ENCODE results near the gene ZNF611. TPM values are rescaled to one million over a fixed set of nuclear protein-coding genes. Genes with fewer than 3 reads are reported as not detected.
"Not testable (repeated sequence)": the region's sequence is repeated elsewhere in the genome, so short reads cannot be mapped to it uniquely, and the experiment has no call there.

Gene ZNF611
- total RNA-seq, 1 experiment from 2014 or later, result 8.6 TPM

GRCh38 chr19:52722062-52723003 lies 12.5 kb downstream of the ZNF611 start:
- DNase-seq (ENCODE audit: low read depth), result peak; percentile 52
- in situ Hi-C loops (cut with HindIII; ENCODE audit: low pct_unique_long_range_greater_than_20kb, low sequenced_read_pairs), result no loop called here

DNA sequence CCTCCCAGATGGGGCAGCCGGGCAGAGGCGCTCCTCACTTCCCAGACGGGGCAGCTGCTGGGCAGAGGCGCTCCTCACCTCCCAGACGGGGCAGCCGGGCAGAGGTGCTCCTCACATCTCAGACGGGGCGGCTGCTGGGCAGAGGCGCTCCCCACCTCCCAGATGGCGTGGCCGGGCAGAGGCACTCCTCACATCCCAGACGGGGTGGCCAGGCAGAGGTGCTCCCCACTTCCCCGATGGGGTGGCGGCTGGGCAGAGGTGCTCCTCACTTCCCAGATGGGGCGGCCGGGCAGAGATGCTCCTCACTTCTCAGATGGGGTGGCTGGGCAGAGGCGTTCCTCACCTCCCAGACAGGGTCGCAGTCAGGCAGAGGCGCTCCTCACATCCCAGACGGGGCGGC lies 14.3 kb downstream of the ZNF611 start:
- in situ Hi-C loops (cut with HindIII; ENCODE audit: low pct_unique_long_range_greater_than_20kb, low sequenced_read_pairs); DNase-seq (ENCODE audit: low read depth): not testable (repeated sequence)

GRCh38 chr19:52716522-52716921 lies 18.3 kb downstream of the ZNF611 start:
- DNase-seq (ENCODE audit: low read depth), result no peak
- in situ Hi-C loops (cut with HindIII; ENCODE audit: low pct_unique_long_range_greater_than_20kb, low sequenced_read_pairs), result no loop called here

DNA sequence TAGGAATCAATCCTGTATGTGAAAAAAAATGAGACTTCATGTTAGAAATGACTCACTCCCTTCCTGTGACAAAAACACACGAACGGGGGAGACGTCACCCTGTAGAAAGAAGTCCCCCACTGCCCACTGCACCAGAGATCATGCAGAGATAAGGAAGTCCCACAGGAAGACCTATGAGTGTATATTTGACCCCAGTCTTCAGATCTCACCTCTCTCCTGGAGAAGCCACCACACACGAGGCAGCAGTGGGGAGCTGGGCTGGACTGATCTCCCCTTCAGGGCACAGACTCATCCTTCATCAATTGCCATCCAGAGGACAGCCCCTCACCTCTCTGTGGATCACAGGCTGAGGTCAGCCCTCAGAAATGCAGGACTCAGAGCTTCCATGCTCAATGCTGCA lies 18.9 kb downstream of the ZNF611 start:
- DNase-seq (ENCODE audit: low read depth); in situ Hi-C loops (cut with HindIII; ENCODE audit: low pct_unique_long_range_greater_than_20kb, low sequenced_read_pairs): not testable (repeated sequence)

DNA sequence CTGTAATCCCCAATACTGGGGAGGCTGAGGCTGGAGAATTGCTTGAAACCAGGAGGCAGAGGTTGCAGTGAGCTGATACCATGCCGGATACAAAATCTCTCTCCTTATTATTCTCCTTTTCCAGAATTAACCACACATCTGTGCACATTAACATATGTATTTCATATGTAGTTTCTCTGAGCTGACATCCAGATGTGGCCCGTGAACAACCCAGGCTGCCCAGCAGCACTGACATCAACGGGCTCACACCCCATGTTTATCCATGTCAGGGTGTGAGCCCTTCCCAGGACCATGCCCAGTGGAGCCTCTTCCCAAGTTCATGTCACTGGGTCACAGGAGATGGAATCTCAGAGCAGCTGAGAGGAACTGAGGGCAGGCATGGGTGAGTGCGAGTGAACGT lies 19.5 kb downstream of the ZNF611 start:
- DNase-seq (ENCODE audit: low read depth); in situ Hi-C loops (cut with HindIII; ENCODE audit: low pct_unique_long_range_greater_than_20kb, low sequenced_read_pairs): not testable (repeated sequence)

- in situ Hi-C loops (cut with HindIII; ENCODE audit: low pct_unique_long_range_greater_than_20kb, low sequenced_read_pairs); DNase-seq (ENCODE audit: low read depth): not testable (repeated sequence)
These were observed 21.8 kb downstream of the ZNF611 start for GRCh38 chr19:52713051-52713450.

GRCh38 chr19:52711661-52712060 lies 23.2 kb downstream of the ZNF611 start:
- in situ Hi-C loops (cut with HindIII; ENCODE audit: low pct_unique_long_range_greater_than_20kb, low sequenced_read_pairs); DNase-seq (ENCODE audit: low read depth): not testable (repeated sequence)

- DNase-seq (ENCODE audit: low read depth), result no peak
- in situ Hi-C loops (cut with HindIII; ENCODE audit: low pct_unique_long_range_greater_than_20kb, low sequenced_read_pairs), result no loop called here
These were observed 24.3 kb downstream of the ZNF611 start for GRCh38 chr19:52710538-52710937.

DNA sequence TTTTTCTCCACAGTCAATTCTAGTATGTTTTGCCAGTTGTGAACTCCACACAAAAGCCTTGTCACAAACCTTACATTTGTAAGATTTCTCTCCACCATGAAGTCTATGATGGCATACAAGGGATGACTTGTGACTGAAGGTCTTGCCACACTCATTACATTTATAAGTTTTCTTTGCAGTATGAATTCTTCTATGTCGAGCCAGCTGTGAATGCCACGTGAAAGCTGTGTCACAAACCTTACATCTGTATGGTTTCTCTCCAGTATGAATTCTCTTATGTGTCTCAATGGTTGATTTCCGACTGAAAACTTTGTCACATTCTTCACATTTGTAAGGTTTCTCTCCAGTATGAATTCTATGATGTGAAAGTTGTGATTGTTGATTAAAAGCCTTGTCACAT lies 29.2 kb downstream of the ZNF611 start:
- in situ Hi-C loops (cut with HindIII; ENCODE audit: low pct_unique_long_range_greater_than_20kb, low sequenced_read_pairs), result not testable (repeated sequence)

GRCh38 chr19:52703917-52704316 lies 30.9 kb downstream of the ZNF611 start:
- in situ Hi-C loops (cut with HindIII; ENCODE audit: low pct_unique_long_range_greater_than_20kb, low sequenced_read_pairs), result no loop called here
- no peak for DNase-seq (ENCODE audit: low read depth)

More for the DNA sequence above, 29.2 kb downstream of the ZNF611 start:
- not testable (repeated sequence) for DNase-seq (ENCODE audit: low read depth)

- no peak for DNase-seq (ENCODE audit: low read depth)
- in situ Hi-C loops (cut with HindIII; ENCODE audit: low pct_unique_long_range_greater_than_20kb, low sequenced_read_pairs), result no loop called here
These were observed 34.2 kb downstream of the ZNF611 start for GRCh38 chr19:52700673-52701072.

- DNase-seq (ENCODE audit: low read depth); in situ Hi-C loops (cut with HindIII; ENCODE audit: low pct_unique_long_range_greater_than_20kb, low sequenced_read_pairs): not testable (repeated sequence)
These were observed 35.3 kb downstream of the ZNF611 start for GRCh38 chr19:52699555-52699954.

- in situ Hi-C loops (cut with HindIII; ENCODE audit: low pct_unique_long_range_greater_than_20kb, low sequenced_read_pairs), result no loop called here
- DNase-seq (ENCODE audit: low read depth), result no peak
These were observed 38.8 kb downstream of the ZNF611 start for GRCh38 chr19:52695996-52696395.

GRCh38 chr19:52694921-52695320 lies 39.9 kb downstream of the ZNF611 start:
- in situ Hi-C loops (cut with HindIII; ENCODE audit: low pct_unique_long_range_greater_than_20kb, low sequenced_read_pairs), result no loop called here
- DNase-seq (ENCODE audit: low read depth), result no peak

GRCh38 chr19:52694281-52694680 lies 40.6 kb downstream of the ZNF611 start:
- in situ Hi-C loops (cut with HindIII; ENCODE audit: low pct_unique_long_range_greater_than_20kb, low sequenced_read_pairs); DNase-seq (ENCODE audit: low read depth): not testable (repeated sequence)

DNA sequence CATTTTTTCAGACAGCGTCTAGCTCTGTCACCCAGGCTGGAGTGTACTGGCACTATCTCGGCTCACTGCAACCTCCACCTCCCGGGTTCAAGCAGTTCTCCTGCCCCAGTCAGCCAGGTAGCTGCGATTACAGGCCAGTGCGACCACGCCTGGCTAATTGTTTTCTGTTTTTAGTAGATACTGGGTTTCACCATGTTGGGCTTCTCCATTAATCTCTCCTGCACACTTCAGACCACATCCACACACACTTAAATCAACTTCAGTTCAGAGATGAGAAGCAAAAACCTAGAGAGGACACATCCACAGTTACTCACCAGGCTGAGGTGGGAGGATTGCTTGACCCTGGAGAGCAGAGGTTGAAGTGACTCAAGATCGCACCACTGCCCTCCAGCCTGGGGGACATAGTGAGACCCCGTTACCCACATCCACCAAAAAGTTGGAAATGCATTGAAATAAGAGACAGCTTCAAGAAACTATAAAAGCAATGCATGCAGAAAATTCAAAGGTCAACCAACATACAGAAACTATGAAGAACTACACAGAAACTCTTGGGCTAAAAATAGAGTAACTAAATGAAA lies 42.3 kb downstream of the ZNF611 start:
- in situ Hi-C loops (cut with HindIII; ENCODE audit: low pct_unique_long_range_greater_than_20kb, low sequenced_read_pairs), result no loop called here
- DNase-seq (ENCODE audit: low read depth), result no peak

- in situ Hi-C loops (cut with HindIII; ENCODE audit: low pct_unique_long_range_greater_than_20kb, low sequenced_read_pairs), result no loop called here
- DNase-seq (ENCODE audit: low read depth), result no peak
These were observed 43.1 kb downstream of the ZNF611 start for GRCh38 chr19:52691737-52692136.

DNA sequence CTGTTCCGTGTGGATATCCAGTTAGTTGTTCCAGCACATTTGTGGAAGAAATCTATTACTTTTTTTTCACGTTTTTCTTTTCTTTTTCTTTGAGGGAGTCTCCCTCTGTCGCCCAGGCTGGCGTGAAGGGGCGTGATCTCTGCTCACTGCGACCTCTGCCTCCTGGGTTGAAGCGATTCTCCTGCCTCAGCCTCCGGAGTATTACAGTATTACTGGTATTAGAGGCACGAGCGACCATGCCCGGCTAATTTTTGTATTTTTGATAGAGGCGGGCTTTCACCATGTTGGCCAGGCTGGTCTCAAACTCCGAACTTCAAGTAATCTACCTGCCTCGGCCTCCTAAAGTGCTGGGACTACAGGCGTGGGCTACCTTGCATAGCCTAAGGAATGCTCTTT lies 43.6 kb downstream of the ZNF611 start:
- in situ Hi-C loops (cut with HindIII; ENCODE audit: low pct_unique_long_range_greater_than_20kb, low sequenced_read_pairs), result no loop called here
- no peak for DNase-seq (ENCODE audit: low read depth)

DNA sequence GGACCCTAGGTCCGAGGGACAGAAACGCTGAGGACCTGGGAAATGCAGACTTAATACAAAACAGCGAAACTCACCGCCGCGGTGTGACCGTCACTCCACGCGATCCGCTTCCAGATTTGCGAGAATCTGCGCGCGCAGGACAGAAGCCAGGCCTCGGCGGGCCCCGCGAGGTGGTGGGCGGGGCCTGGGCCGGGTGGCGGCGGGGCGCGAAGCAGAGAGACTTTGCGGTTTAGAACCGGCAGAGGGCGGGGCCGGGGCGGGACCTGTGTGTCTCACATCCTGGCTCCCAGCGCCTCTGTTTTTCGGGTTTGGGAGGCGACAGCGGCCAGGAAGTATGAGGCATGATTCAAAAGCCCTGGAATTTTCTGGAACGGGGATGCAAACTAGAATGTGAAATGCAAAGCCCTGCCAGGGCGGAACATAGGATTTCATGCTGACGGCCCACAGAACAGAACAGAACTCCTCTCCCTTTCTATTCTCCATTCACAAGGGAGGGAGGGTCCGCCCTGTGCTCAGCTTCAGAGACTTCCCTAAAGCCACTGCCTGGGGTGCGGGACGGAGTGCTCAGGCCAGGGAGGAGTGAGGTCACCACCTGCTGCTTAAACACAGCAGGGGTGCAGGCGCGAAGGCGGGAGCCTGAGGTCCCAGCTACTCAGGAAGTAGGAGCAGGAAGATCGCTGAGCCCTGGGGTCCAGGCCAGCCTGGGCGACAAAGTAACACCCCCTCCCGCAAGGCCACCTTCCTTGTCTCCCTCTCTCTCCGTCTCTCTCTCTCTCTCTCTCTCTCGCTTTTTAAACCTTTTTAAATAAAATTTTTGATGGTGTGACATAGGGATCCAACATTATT lies 44.3 kb downstream of the ZNF611 start:
- in situ Hi-C loops (cut with HindIII; ENCODE audit: low pct_unique_long_range_greater_than_20kb, low sequenced_read_pairs), result no loop called here
- peak; percentile 77 for DNase-seq (ENCODE audit: low read depth)
